Tibial artery (tissue), 4 donors: ENCODE results near the gene ADCY1.

Source experiments
- DNase-seq, 2 donors: peaks; one replicate each; pipeline ENCODE4 v3.0.0-alpha.2; 2019
- H3K27ac ChIP-seq, 2 donors: fragments of 200-600 bp; sonication (generic) in 1 of 2; 1 replicate in 1 of 2; 2 replicates in 1 of 2; pipeline ENCODE4 v1.5.1; 2018 to 2019; ENCODE audit warnings: mild to moderate bottlenecking in 1 of 2
- H3K27me3 ChIP-seq, 2 donors: fragments of 200-600 bp; sonication (generic) in 1 of 2; one replicate each; pipeline versions ENCODE4 v1.5.1 to v1.6.0; 2016 to 2019
- H3K36me3 ChIP-seq, 3 donors: fragments of 200-600 bp; sonication (generic) in 2 of 3; one replicate each; pipeline ENCODE4 v1.5.1; 2016 to 2019; ENCODE audit warnings: mild to moderate bottlenecking in 2 of 3
- H3K4me1 ChIP-seq, 4 donors: fragments of 200-600 bp; sonication (generic) in 2 of 4; 1 replicate in 3 of 4; 2 replicates in 1 of 4; pipeline ENCODE4 v1.5.1; 2016 to 2019
- H3K4me3 ChIP-seq, 2 donors: fragments of 200-600 bp; sonication (generic) in 1 of 2; 1 replicate in 1 of 2; 2 replicates in 1 of 2; pipeline ENCODE4 v1.5.1; 2018 to 2019; ENCODE audit warnings: mild to moderate bottlenecking in 2 of 2
- H3K9me3 ChIP-seq, 3 donors: fragments of 200-600 bp; sonication (generic) in 1 of 3; one replicate each; pipeline ENCODE4 v1.5.1; 2016 to 2019
- intact Hi-C: fragments of 100-400 bp; cut with DNase I; formaldehyde crosslinking; loops from one replicate; pipeline ENCODE4 v1.15.0; 2023; ENCODE audit warnings: low total_unique reads
- TF ChIP-seq, protein P1 (sequence below), 2 experiments: fragments of 200-600 bp in 1 of 2; fragments of 450-650 bp in 1 of 2; IDR thresholded peaks; one replicate each; pipeline ENCODE4 v1.5.1; 2017 to 2019; ENCODE audit warnings: antibody characterized with exemption in 2 of 2, mild to moderate bottlenecking in 1 of 2, moderate library complexity in 1 of 2

ADCY1 gene

GRCh38 chr7:45566961-45567360 is 7.2 kb upstream of the ADCY1 start:
- Histone ChIP-seq H3K27me3 (no peaks in the 10 kb centered on the region), H3K4me1 (peaks cover 0 to 20% (median 15%) of the 10 kb centered on the region in 4 donors), H3K27ac (no peak overlapping the region), H3K9me3 (no peaks in the 10 kb centered on the region), H3K4me3 (no peak overlapping the region), H3K36me3 (no peaks in the 10 kb centered on the region)
- TF ChIP-seq, protein P1, sequence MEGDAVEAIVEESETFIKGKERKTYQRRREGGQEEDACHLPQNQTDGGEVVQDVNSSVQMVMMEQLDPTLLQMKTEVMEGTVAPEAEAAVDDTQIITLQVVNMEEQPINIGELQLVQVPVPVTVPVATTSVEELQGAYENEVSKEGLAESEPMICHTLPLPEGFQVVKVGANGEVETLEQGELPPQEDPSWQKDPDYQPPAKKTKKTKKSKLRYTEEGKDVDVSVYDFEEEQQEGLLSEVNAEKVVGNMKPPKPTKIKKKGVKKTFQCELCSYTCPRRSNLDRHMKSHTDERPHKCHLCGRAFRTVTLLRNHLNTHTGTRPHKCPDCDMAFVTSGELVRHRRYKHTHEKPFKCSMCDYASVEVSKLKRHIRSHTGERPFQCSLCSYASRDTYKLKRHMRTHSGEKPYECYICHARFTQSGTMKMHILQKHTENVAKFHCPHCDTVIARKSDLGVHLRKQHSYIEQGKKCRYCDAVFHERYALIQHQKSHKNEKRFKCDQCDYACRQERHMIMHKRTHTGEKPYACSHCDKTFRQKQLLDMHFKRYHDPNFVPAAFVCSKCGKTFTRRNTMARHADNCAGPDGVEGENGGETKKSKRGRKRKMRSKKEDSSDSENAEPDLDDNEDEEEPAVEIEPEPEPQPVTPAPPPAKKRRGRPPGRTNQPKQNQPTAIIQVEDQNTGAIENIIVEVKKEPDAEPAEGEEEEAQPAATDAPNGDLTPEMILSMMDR (IDR thresholded peaks at IDR 0.05): no peak
- no peak for DNase-seq
- intact Hi-C loops: no loop called here

GRCh38 chr7:45567713-45568112 is 6.5 kb upstream of the ADCY1 start:
- Histone ChIP-seq H3K4me1 (peaks cover 0 to 20% (median 15%) of the 10 kb centered on the region in 4 donors), H3K4me3 (no peak overlapping the region), H3K36me3 (no peaks in the 10 kb centered on the region), H3K27me3 (no peaks in the 10 kb centered on the region), H3K9me3 (no peaks in the 10 kb centered on the region), H3K27ac (no peak overlapping the region)
- TF ChIP-seq, protein P1 (IDR thresholded peaks at IDR 0.05): no peak
- no peak for DNase-seq
- intact Hi-C loops: no loop called here

DNA sequence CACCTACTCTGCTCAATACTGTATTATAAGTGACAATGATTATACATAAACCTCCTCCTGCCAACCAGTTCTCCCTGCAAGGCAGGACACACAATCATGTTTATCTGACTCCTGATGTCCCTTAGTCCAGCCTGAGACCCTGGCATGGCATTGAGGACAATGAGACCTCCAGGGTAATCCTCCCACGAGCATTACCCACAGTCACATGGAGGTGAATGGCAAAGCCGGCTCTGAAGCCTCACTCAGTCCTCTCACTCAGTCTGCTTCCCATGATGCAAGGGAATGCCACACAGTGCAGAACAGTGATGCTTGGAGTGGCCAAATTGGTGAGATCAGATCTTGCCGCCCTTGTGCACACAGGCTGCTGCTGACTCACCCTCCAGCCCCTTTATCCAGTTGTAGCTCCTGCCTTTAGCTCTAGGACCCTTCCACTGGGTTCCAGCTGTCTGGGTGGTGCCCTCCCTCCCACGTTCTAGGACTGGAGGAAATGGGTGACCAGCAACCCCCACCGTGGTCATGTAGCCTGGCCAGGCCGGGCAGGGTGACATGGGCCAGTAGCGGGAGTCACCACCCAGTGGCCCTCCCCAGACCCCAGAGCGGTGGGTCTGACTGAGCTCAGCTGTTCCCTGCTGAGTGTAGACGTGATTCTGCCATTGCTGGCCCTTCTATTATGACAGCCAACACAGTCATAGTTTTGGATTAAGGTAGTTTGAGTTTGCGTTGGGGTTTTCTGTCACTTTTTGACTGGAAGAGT is 5.5 kb upstream of the ADCY1 start:
- H3K36me3 ChIP-seq: no peaks in the 10 kb centered on the region
- no peak for DNase-seq
- H3K9me3 ChIP-seq: no peaks in the 10 kb centered on the region
- H3K27me3 ChIP-seq: peaks cover 0 to 4% of the 10 kb centered on the region in 2 donors
- intact Hi-C loops: no loop called here
- H3K27ac ChIP-seq: no peak overlapping the region
- TF ChIP-seq, protein P1 (IDR thresholded peaks at IDR 0.05): no peak
- H3K4me1 ChIP-seq: peaks cover 0 to 18% (median 15%) of the 10 kb centered on the region in 4 donors
- H3K4me3 ChIP-seq: no peak overlapping the region

- Histone ChIP-seq H3K9me3 (no peaks in the 10 kb centered on the region), H3K27me3 (peaks cover 0 to 8% of the 10 kb centered on the region in 2 donors), H3K4me3 (no peak overlapping the region), H3K27ac (no peak overlapping the region), H3K36me3 (no peaks in the 10 kb centered on the region), H3K4me1 (peaks cover 0 to 17% (median 10%) of the 10 kb centered on the region in 4 donors)
- TF ChIP-seq, protein P1 (IDR thresholded peaks at IDR 0.05): no peak
- intact Hi-C loops: no loop called here
- DNase-seq: no peak
Measured at GRCh38 chr7:45569290-45569685, 4.9 kb upstream of the ADCY1 start.

DNA sequence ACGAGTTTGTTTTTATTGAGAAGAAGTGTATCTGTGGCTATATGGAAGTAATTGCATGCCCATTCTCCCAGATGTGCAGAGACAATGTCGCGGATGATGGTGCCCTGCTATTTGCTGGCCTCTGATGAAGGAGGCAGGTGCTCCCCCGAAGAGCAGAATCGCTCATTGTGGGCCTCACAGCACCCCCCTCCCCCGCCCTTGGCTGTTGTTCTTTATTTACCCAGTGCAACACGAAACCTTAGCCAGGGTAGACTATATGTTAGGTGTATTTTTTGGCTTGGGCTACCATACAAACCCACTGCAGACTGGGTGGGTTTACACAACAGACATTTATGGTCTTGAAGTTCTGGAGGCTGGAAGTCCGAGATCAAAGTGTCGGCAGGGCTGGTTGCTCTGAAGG is 3.4 kb upstream of the ADCY1 start:
- no peak for DNase-seq
- TF ChIP-seq, protein P1 (IDR thresholded peaks at IDR 0.05): no peak
- H3K4me3 ChIP-seq: no peak overlapping the region

More for the DNA sequence above, 3.4 kb upstream of the ADCY1 start:
- no peak overlapping the region for H3K27ac ChIP-seq
- H3K36me3 ChIP-seq: no peaks in the 10 kb centered on the region
- H3K27me3 ChIP-seq: peaks cover 0 to 20% of the 10 kb centered on the region in 2 donors
- H3K4me1 ChIP-seq: peaks cover 0 to 16% (median 13%) of the 10 kb centered on the region in 4 donors
- H3K9me3 ChIP-seq: no peaks in the 10 kb centered on the region
- intact Hi-C loops: no loop called here
